GOT3 (cell line): ENCODE results near the gene STX8.
"Not testable (repeated sequence)": the region's sequence is repeated elsewhere in the genome, so short reads cannot be mapped to it uniquely, and the experiment has no call there.

ENCODE experiments used
- DNase-seq: peaks from one replicate; lab custom pipeline; 2025; ENCODE audit warnings: mixed read lengths; lab: John Stamatoyannopoulos, UW

Gene STX8

GRCh38 chr17:9575381-9576101, at the start of gene STX8:
STX8 (minus strand) TSS chr17:9575820; CDS start chr17:9575808, 12 bp downstream.
- peak; percentile 36 for DNase-seq

GRCh38 chr17:9622961-9623360, 47.3 kb upstream of the STX8 start:
- DNase-seq: no peak

- no peak for DNase-seq
Observed at GRCh38 chr17:9615486-9615885, 39.9 kb upstream of the STX8 start.

GRCh38 chr17:9612006-9612405, 36.4 kb upstream of the STX8 start:
- DNase-seq: no peak

- no peak for DNase-seq
Observed at GRCh38 chr17:9611557-9611956, 35.9 kb upstream of the STX8 start.

GRCh38 chr17:9607058-9607457, 31.4 kb upstream of the STX8 start:
- DNase-seq: not testable (repeated sequence)

- DNase-seq: no peak
Observed at GRCh38 chr17:9606453-9606852, 30.8 kb upstream of the STX8 start.

GRCh38 chr17:9604583-9604982, 29.0 kb upstream of the STX8 start:
- DNase-seq: not testable (repeated sequence)

GRCh38 chr17:9598661-9599060, 23.0 kb upstream of the STX8 start:
- DNase-seq: no peak

- DNase-seq: not testable (repeated sequence)
Observed at GRCh38 chr17:9597638-9598037, 22.0 kb upstream of the STX8 start.

GRCh38 chr17:9594065-9594464, 18.4 kb upstream of the STX8 start:
- DNase-seq: no peak

GRCh38 chr17:9587969-9588656, 12.5 kb upstream of the STX8 start:
- DNase-seq: no peak

- DNase-seq: no peak
Observed at GRCh38 chr17:9577373-9577709, 1.7 kb upstream of the STX8 start.

GRCh38 chr17:9576521-9577372, 1.1 kb upstream of the STX8 start, which contains the start of gene CFAP52:
CFAP52 (plus strand) TSS chr17:9576642; CDS start chr17:9576696, 54 bp downstream.
- peak; percentile 24 for DNase-seq

- no peak for DNase-seq
Observed at GRCh38 chr17:9571201-9571600, 4.4 kb downstream of the STX8 start.

GRCh38 chr17:9568957-9569588, 6.5 kb downstream of the STX8 start:
- no peak for DNase-seq

GRCh38 chr17:9568004-9568403, 7.6 kb downstream of the STX8 start:
- DNase-seq: no peak

GRCh38 chr17:9566739-9567138, 8.9 kb downstream of the STX8 start:
- not testable (repeated sequence) for DNase-seq

GRCh38 chr17:9566067-9566466, 9.6 kb downstream of the STX8 start:
- DNase-seq: no peak

GRCh38 chr17:9564104-9564503, 11.5 kb downstream of the STX8 start:
- no peak for DNase-seq

GRCh38 chr17:9557857-9558256, 17.8 kb downstream of the STX8 start:
- no peak for DNase-seq

GRCh38 chr17:9557161-9557755, 18.4 kb downstream of the STX8 start:
- no peak for DNase-seq
